Endometrial microvascular endothelial cells (primary cell): Measurements from ENCODE around the gene MED19. TPM values are rescaled to one million over a fixed set of nuclear protein-coding genes. Genes with fewer than 3 reads are reported as not detected.

Experiments used
- in situ Hi-C: cut with HindIII; loops from 2 replicates; pipeline ENCODE4 v1.10.0; 2017; ENCODE audit warnings: low sequenced_read_pairs, low pct_unique_long_range_greater_than_20kb; ENCODE audit errors: inconsistent ontology term
- total RNA-seq: library from RNA; depleted of rRNA; stranded (reverse); fragments of >200 nt; gene quantifications from one replicate; pipeline ENCODE4 v1.2.3, GENCODE V29; 2015; ENCODE audit errors: inconsistent ontology term

The MED19 gene
- total RNA-seq, 1 donor from 2014 or later = 17.7 TPM

DNA sequence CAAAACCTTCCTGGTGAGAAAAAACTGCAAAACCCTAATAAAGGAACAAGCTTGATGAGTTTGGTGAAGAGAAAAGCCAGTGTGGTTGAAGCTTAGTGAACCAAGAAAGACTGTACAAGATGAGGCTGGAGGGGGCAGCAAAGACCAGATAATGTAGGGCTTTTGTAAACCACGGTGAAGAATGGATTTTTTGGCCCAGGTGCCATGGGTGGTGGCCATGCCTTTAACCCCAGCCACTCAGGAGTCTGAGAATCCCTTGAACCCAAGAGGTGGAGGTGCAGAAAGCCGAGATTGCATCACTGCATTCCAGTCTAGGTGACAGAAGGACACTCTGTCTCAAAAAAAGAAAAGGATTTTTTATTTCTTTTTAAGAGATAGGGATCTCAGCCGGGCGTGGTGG is 49.1 kb downstream of the MED19 start:
- in situ Hi-C loops = no loop called here

DNA sequence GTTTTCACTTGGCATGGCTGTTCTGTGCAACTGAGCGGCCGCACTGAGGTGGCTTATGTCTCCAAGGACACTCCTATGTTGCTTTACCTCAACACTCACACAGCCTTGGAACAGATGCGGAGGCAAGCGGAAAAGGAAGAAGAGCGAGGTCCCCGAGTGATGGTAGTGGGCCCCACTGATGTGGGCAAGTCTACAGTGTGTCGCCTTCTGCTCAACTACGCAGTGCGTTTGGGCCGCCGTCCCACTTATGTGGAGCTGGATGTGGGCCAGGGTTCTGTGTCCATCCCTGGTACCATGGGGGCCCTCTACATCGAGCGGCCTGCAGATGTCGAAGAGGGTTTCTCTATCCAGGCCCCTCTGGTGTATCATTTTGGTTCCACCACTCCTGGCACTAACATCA is 52.3 kb downstream of the MED19 start:
- in situ Hi-C loops = no loop called here

DNA sequence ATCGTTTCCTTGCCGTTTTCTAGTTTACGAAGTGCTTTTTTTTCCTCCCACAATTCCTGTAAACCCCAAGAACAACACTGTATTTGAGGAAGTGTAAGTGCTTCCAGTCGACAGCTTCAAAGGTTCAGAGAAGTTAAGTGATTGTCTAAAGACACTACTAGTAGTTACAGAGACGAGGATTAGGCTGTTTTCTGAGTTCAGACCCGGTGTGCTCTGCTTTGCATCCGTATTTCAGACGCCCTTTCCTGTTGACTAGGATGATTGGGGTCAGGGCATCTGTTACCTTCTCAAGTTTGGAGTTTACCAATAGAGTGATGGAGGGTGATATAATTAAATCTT is 54.0 kb downstream of the MED19 start:
- in situ Hi-C loops = no loop called here

DNA sequence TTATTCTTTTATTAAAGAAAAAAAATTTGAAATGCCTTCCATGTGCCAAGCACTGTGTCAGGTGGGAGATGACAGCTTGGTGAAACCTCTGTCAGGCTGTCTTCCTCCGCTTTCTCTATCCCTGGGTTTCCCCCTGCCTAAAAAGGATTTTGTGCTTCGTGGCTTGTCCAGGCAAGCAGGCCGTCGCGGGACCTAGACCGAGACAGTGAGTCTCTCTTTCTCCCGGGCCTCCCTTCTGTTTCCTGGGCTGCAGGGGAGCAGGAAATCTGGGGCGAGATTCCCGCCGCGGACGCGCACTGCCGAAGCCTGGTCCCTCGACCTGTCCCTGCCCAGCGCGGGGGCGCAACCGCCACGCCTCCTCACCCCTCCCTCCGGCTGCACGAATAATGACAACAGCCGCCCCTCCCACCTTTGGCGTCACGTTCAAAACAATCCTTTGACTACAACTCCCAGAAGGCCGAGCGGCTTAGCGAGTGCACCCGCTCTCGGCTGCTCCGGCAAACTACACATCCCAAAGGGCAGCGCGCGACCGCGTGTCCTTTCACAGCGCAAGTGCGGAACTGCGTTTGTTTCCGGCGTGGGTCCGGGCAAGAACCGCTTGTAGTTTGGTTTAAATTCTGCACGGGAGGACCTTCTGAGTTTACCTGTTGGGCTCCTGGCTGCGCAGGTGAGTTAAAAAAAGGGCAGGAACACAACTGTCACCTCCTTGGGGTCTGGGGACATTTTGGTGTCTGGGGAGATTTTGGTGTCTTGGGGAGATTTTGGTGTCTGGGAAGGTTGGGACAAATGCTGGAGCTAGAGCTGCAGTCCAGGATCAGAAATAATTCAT is 54.6 kb downstream of the MED19 start, which contains the start of gene CLP1:
Gene CLP1, plus strand, starts transcription at position 569 of the 829 bp plus-strand sequence. CDS start 1,715 bp downstream, outside the sequence.
- in situ Hi-C loops = no loop called here

DNA sequence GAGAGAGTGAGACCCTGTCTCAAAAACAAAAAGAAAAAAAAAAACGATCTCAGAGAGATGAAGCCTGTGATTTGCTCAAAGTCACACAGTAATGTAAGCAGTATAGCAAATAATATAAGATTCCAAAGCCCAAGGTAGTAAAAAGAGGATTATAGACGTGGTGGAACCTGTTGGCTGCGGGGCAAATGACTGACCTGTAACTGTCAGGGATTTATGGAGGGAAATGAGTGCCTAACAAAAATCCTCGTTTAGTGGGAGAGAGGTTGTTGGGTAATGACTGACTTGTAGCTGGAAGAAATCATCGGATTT is 55.2 kb downstream of the MED19 start:
- in situ Hi-C loops = no loop called here

Other genes starting within 250 kb of the MED19 start
- 5.5 TPM for gene SLC43A1, start 196.5 kb downstream of the MED19 start, total RNA-seq
- 75.8 TPM for gene TIMM10, start 181.5 kb downstream of the MED19 start, total RNA-seq
- not detected for gene SMTNL1, start 174.6 kb downstream of the MED19 start, total RNA-seq
- 58.0 TPM for gene UBE2L6, start 144.5 kb downstream of the MED19 start, total RNA-seq
- gene SERPING1, start 114.5 kb downstream of the MED19 start, total RNA-seq = 14.9 TPM
- gene YPEL4, start 62.3 kb downstream of the MED19 start, total RNA-seq = not detected
- gene CLP1, start 54.5 kb downstream of the MED19 start, total RNA-seq = 20.6 TPM
- gene ZDHHC5, start 44.1 kb downstream of the MED19 start, total RNA-seq = 60.3 TPM
- gene TMX2, start 378 bp upstream of the MED19 start, total RNA-seq = 89.9 TPM
- 129 TPM for gene SELENOH, start 29.3 kb upstream of the MED19 start, total RNA-seq
- gene BTBD18, start 39.6 kb upstream of the MED19 start, total RNA-seq = not detected
- gene CTNND1, start 49.6 kb upstream of the MED19 start, total RNA-seq = 158 TPM